Astrocyte (in vitro differentiated cells and primary cell): Measurements from ENCODE around the gene CPHXL2. TPM values are rescaled to one million over a fixed set of nuclear protein-coding genes. Genes with fewer than 3 reads are reported as not detected.

Experiments used
- DNase-seq: peaks from one replicate; pipeline ENCODE4 v3.0.0-alpha.2; 2010; ENCODE audit warnings: low read depth
- FAIRE-seq: peaks from 2 replicates; lab custom pipeline; 2011; peaks lifted over from hg19 to GRCh38; lab: Jason Lieb, UNC
- H2AFZ ChIP-seq: 2 replicates; pipeline ENCODE4 v1.6.0; 2012; ENCODE audit warnings: low read depth, low read length, inconsistent platforms
- H3K27ac ChIP-seq: 2 replicates; pipeline ENCODE4 v1.5.1; 2011; ENCODE audit warnings: low read depth, low read length, inconsistent platforms
- H3K27me3 ChIP-seq: 2 replicates; pipeline ENCODE4 v1.6.0; 2011; ENCODE audit warnings: low read length, inconsistent platforms; ENCODE audit not compliant: insufficient read depth
- H3K36me3 ChIP-seq: 2 replicates; pipeline ENCODE4 v1.5.1; 2011; ENCODE audit warnings: low read length, inconsistent platforms; ENCODE audit not compliant: insufficient read depth
- H3K4me1 ChIP-seq: 2 replicates; pipeline ENCODE4 v1.5.1; 2011; ENCODE audit warnings: low read length, inconsistent platforms; ENCODE audit not compliant: insufficient read depth
- H3K4me2 ChIP-seq: 2 replicates; pipeline ENCODE4 v1.6.0; 2012; ENCODE audit warnings: low read length, inconsistent platforms
- H3K4me3 ChIP-seq: 2 replicates; pipeline ENCODE4 v1.5.1; 2011; ENCODE audit warnings: low read depth, mild to moderate bottlenecking, low read length, inconsistent platforms; ENCODE audit not compliant: insufficient read depth
- H3K79me2 ChIP-seq: 2 replicates; pipeline ENCODE4 v1.6.0; 2012; ENCODE audit warnings: mild to moderate bottlenecking, low read length, inconsistent platforms; ENCODE audit not compliant: insufficient read depth
- H3K9ac ChIP-seq: 2 replicates; pipeline ENCODE4 v1.6.0; 2012; ENCODE audit warnings: mild to moderate bottlenecking, low read length, inconsistent platforms
- H3K9me3 ChIP-seq: 2 replicates; pipeline ENCODE4 v1.5.1; 2012; ENCODE audit warnings: low read depth, mild to moderate bottlenecking, low read length, inconsistent platforms; ENCODE audit not compliant: insufficient read depth
- H4K20me1 ChIP-seq: 2 replicates; pipeline ENCODE4 v1.6.0; 2012; ENCODE audit warnings: low read length, inconsistent platforms; ENCODE audit not compliant: insufficient read depth
- H3K27ac Mint-ChIP-seq: one replicate; pipeline ENCODE4 v1.8.0; 2021; ENCODE audit warnings: mild to moderate bottlenecking, mixed read lengths; ENCODE audit not compliant: unreplicated experiment
- H3K27me3 Mint-ChIP-seq: one replicate; pipeline ENCODE4 v1.8.0; 2021; ENCODE audit warnings: low read depth, mixed read lengths; ENCODE audit not compliant: unreplicated experiment
- H3K36me3 Mint-ChIP-seq: one replicate; pipeline ENCODE4 v1.8.0; 2021; ENCODE audit warnings: low read depth, mixed read lengths; ENCODE audit not compliant: unreplicated experiment
- H3K4me1 Mint-ChIP-seq: one replicate; pipeline ENCODE4 v1.8.0; 2021; ENCODE audit warnings: low read depth, mixed read lengths; ENCODE audit not compliant: unreplicated experiment
- H3K4me3 Mint-ChIP-seq: one replicate; pipeline ENCODE4 v1.8.0; 2021; ENCODE audit warnings: mild to moderate bottlenecking, moderate library complexity, mixed read lengths; ENCODE audit not compliant: unreplicated experiment
- H3K9me3 Mint-ChIP-seq: one replicate; pipeline ENCODE4 v1.8.0; 2021; ENCODE audit warnings: mild to moderate bottlenecking, mixed read lengths; ENCODE audit not compliant: unreplicated experiment
- EZH2 ChIP-seq: IDR thresholded peaks from 2 replicates; pipeline ENCODE4 v1.6.1; 2012; ENCODE audit warnings: mild to moderate bottlenecking, low read length, inconsistent platforms; ENCODE audit not compliant: insufficient read depth
- total RNA-seq: library from RNA; stranded (reverse); gene quantifications from 2 replicates; pipeline ENCODE4 v1.2.1, GENCODE V29; 2021
- TF ChIP-seq, protein P1 (sequence below): IDR thresholded peaks from 2 replicates; pipeline ENCODE4 v1.5.1; 2011; ENCODE audit warnings: low read depth, mild to moderate bottlenecking, inconsistent platforms, low read length, moderate library complexity; ENCODE audit not compliant: insufficient read depth

CPHXL2 gene
- total RNA-seq, 1 donor from 2014 or later = not detected

DNA sequence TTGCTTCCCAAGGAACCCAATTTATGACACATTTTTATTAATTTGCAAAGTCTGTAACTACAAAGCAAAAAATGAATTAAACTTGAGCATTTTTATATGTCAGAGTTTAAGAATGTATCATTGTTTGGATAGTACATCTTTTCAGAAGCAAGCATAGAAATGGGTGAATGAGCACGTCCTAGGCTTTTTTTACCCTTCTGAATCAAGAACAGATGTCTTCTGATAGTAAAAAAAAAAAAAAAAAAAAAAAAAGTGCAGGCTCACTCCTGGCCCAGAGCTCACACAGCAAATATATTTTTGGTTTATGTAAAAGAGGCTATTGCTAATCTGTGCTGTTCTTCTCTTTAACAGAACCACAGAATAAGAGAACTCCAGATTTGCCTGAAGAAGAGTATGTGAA lies 22.9 kb downstream of the CPHXL2 start:
- Mint-ChIP-seq H3K27ac (no peak overlapping the region), H3K4me3 (no peak overlapping the region), H3K4me1 (peaks cover 21% of the 10 kb centered on the region), H3K9me3 (no peaks in the 10 kb centered on the region), H3K36me3 (peaks cover 6% of the 10 kb centered on the region), H3K27me3 (no peaks in the 10 kb centered on the region)
- no peak overlapping the region for H3K27ac ChIP-seq
- no peaks in the 10 kb centered on the region for H3K9me3 ChIP-seq
- H3K27me3 ChIP-seq = no peaks in the 10 kb centered on the region
- TF ChIP-seq, protein P1, sequence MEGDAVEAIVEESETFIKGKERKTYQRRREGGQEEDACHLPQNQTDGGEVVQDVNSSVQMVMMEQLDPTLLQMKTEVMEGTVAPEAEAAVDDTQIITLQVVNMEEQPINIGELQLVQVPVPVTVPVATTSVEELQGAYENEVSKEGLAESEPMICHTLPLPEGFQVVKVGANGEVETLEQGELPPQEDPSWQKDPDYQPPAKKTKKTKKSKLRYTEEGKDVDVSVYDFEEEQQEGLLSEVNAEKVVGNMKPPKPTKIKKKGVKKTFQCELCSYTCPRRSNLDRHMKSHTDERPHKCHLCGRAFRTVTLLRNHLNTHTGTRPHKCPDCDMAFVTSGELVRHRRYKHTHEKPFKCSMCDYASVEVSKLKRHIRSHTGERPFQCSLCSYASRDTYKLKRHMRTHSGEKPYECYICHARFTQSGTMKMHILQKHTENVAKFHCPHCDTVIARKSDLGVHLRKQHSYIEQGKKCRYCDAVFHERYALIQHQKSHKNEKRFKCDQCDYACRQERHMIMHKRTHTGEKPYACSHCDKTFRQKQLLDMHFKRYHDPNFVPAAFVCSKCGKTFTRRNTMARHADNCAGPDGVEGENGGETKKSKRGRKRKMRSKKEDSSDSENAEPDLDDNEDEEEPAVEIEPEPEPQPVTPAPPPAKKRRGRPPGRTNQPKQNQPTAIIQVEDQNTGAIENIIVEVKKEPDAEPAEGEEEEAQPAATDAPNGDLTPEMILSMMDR = no peak
- TF ChIP-seq EZH2 = no peak
- DNase-seq = peak; percentile 35
- H3K9ac ChIP-seq = no peak overlapping the region
- H3K79me2 ChIP-seq = peaks cover 74% of the 10 kb centered on the region
- no peak overlapping the region for H2AFZ ChIP-seq
- H4K20me1 ChIP-seq = peaks cover 74% of the 10 kb centered on the region
- no peak for FAIRE-seq
- peaks cover 38% of the 10 kb centered on the region for H3K36me3 ChIP-seq
- H3K4me3 ChIP-seq = no peak overlapping the region
- peaks cover 8% of the 10 kb centered on the region for H3K4me1 ChIP-seq
- H3K4me2 ChIP-seq = no peak overlapping the region

DNA sequence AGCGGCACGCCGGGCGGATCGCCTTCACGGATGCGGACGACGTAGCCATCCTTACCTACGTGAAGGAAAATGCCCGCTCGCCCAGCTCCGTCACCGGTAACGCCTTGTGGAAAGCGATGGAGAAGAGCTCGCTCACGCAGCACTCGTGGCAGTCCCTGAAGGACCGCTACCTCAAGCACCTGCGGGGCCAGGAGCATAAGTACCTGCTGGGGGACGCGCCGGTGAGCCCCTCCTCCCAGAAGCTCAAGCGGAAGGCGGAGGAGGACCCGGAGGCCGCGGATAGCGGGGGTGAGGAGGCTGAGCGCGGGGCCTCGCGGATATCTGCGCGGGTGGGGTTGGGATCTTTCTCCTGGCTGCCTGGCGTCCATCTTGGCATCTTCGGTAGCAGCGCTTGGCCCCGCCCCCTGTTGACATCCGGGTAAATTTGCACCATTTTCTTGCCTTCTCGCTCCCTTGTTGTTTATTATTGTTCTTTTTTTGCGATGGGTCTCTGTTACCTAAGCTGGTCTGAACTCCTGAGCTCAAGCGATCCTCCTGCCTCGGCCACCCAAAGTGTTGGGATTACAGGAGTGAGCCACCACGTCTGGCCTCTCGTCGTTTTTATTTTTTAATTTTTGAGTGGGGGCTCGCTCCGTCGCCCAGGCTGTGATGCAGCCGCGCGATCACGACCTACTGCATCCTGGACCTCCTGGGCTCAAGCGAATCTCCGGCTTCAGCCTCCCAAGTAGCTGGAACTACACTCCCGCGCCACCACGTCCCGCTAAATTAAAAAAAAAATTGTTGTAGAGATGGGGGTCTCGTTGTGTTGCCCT lies 28.3 kb downstream of the CPHXL2 start:
- H3K4me2 ChIP-seq = peak overlapping the region; percentile 90
- peaks cover 12% of the 10 kb centered on the region for H3K36me3 ChIP-seq
- FAIRE-seq (no peak), DNase-seq (peak; percentile 46)
- H3K4me1 ChIP-seq = peaks cover 16% of the 10 kb centered on the region
- peak overlapping the region; percentile 91 for H3K4me3 Mint-ChIP-seq
- TF ChIP-seq, protein P1 = no peak
- TF ChIP-seq EZH2 = no peak
- no peaks in the 10 kb centered on the region for H3K9me3 ChIP-seq
- peak overlapping the region; percentile 94 for H3K27ac ChIP-seq
- peaks cover 98% of the 10 kb centered on the region for H3K79me2 ChIP-seq
- H2AFZ ChIP-seq = peak overlapping the region; percentile 96
- H3K27me3 Mint-ChIP-seq = no peaks in the 10 kb centered on the region
- H3K27me3 ChIP-seq = no peaks in the 10 kb centered on the region
- H3K4me3 ChIP-seq = peak overlapping the region; percentile 99
- no peaks in the 10 kb centered on the region for H3K36me3 Mint-ChIP-seq
- H3K9ac ChIP-seq = peak overlapping the region; percentile 95
- H3K4me1 Mint-ChIP-seq = peaks cover 24% of the 10 kb centered on the region
- H4K20me1 ChIP-seq = peaks cover 67% of the 10 kb centered on the region
- no peaks in the 10 kb centered on the region for H3K9me3 Mint-ChIP-seq
- peak overlapping the region; percentile 93 for H3K27ac Mint-ChIP-seq
